Activated T-cell treated with anti-CD3 and anti-CD28 coated beads, Interleukin-2, amount 50 U/mL, for 1 hour (primary cell): ENCODE results near the gene U2SURP.
"Not testable (repeated sequence)": the region's sequence is repeated elsewhere in the genome, so short reads cannot be mapped to it uniquely, and the experiment has no call there.

Source experiments
- DNase-seq: peaks from one replicate; pipeline ENCODE4 v3.0.0-alpha.2; 2020

U2SURP gene

GRCh38 chr3:143024351-143024960 is 23.1 kb downstream of the U2SURP start:
- DNase-seq: no peak

- DNase-seq: no peak
These were observed 30.0 kb downstream of the U2SURP start for GRCh38 chr3:143031327-143031726.

GRCh38 chr3:143031796-143032387 is 30.5 kb downstream of the U2SURP start:
- DNase-seq: not testable (repeated sequence)

GRCh38 chr3:143035466-143036211 is 34.3 kb downstream of the U2SURP start:
- DNase-seq: no peak

- DNase-seq: no peak
These were observed 35.2 kb downstream of the U2SURP start for GRCh38 chr3:143036557-143036956.

- no peak for DNase-seq
These were observed 36.5 kb downstream of the U2SURP start for GRCh38 chr3:143037867-143038266.

- no peak for DNase-seq
These were observed 39.0 kb downstream of the U2SURP start for GRCh38 chr3:143040261-143040879.

GRCh38 chr3:143041903-143042302 is 40.5 kb downstream of the U2SURP start:
- no peak for DNase-seq

- no peak for DNase-seq
These were observed 44.3 kb downstream of the U2SURP start for GRCh38 chr3:143045639-143046038.

GRCh38 chr3:143046075-143046474 is 44.7 kb downstream of the U2SURP start:
- not testable (repeated sequence) for DNase-seq

- no peak for DNase-seq
These were observed 52.6 kb downstream of the U2SURP start for GRCh38 chr3:143054011-143054410.

GRCh38 chr3:143056372-143056771 is 55.0 kb downstream of the U2SURP start:
- no peak for DNase-seq

- DNase-seq: no peak
These were observed 59.5 kb downstream of the U2SURP start for GRCh38 chr3:143060906-143061305.

GRCh38 chr3:143063018-143063417 is 61.6 kb downstream of the U2SURP start:
- no peak for DNase-seq

- no peak for DNase-seq
These were observed 63.4 kb downstream of the U2SURP start for GRCh38 chr3:143064777-143065176.

GRCh38 chr3:143065364-143065763 is 64.0 kb downstream of the U2SURP start:
- DNase-seq: no peak

GRCh38 chr3:143066033-143066432 is 64.7 kb downstream of the U2SURP start:
- DNase-seq: no peak

GRCh38 chr3:143067201-143067600 is 65.8 kb downstream of the U2SURP start:
- DNase-seq: no peak

- no peak for DNase-seq
These were observed 66.7 kb downstream of the U2SURP start for GRCh38 chr3:143068059-143068458.

GRCh38 chr3:143070977-143071551 is 69.7 kb downstream of the U2SURP start:
- no peak for DNase-seq

- DNase-seq: no peak
These were observed 70.4 kb downstream of the U2SURP start for GRCh38 chr3:143071776-143072175.

- not testable (repeated sequence) for DNase-seq
These were observed 71.1 kb downstream of the U2SURP start for GRCh38 chr3:143072298-143073020.

- not testable (repeated sequence) for DNase-seq
These were observed 72.2 kb downstream of the U2SURP start for GRCh38 chr3:143073541-143073940.
